GM23338 (cell line): ENCODE results near the gene XRRA1. TPM values are rescaled to one million over a fixed set of nuclear protein-coding genes. Genes with fewer than 3 reads are reported as not detected.

Source experiments
- ATAC-seq: fragments of 200-7000 bp; cut with Tn5 transposase; 3 replicates; pipeline ENCODE4 v1.9.1; 2020
- DNase-seq: peaks from one replicate; pipeline ENCODE4 v3.0.0-alpha.2; 2015; ENCODE audit warnings: low spot score
- H2AFZ ChIP-seq: fragments of 200-600 bp; sonication (generic); 2 replicates; pipeline ENCODE4 v1.8.0; 2016; ENCODE audit warnings: antibody characterized with exemption, mild to moderate bottlenecking, moderate library complexity
- H3F3A ChIP-seq: fragments of 200-600 bp; sonication (generic); replicated peaks from 2 replicates; pipeline ENCODE4 v1.8.0; 2017; ENCODE audit warnings: antibody characterized with exemption, mixed run types, low read depth
- H3K27ac ChIP-seq: fragments of 200-600 bp; sonication (generic); 2 replicates; pipeline ENCODE4 v1.6.1; 2016; ENCODE audit warnings: low read depth
- H3K27me3 ChIP-seq: fragments of 200-600 bp; sonication (generic); 2 replicates; pipeline ENCODE4 v1.8.0; 2016; ENCODE audit warnings: mild to moderate bottlenecking, mixed run types, moderate library complexity; ENCODE audit not compliant: insufficient read depth
- H3K36me3 ChIP-seq: fragments of 200-600 bp; sonication (generic); 2 replicates; pipeline ENCODE4 v1.8.0; 2016; ENCODE audit warnings: mild to moderate bottlenecking; ENCODE audit not compliant: insufficient read depth
- H3K4me1 ChIP-seq: fragments of 200-600 bp; sonication (generic); 2 replicates; pipeline ENCODE4 v1.8.0; 2016; ENCODE audit warnings: mild to moderate bottlenecking, moderate library complexity; ENCODE audit not compliant: insufficient read depth
- H3K4me2 ChIP-seq: fragments of 200-600 bp; sonication (generic); 2 replicates; pipeline ENCODE4 v1.7.1; 2017; ENCODE audit warnings: mixed run types
- H3K4me3 ChIP-seq: fragments of 200-600 bp; sonication (generic); 2 replicates; pipeline ENCODE4 v1.6.1; 2016; ENCODE audit warnings: mixed run types
- H3K79me2 ChIP-seq: fragments of 200-600 bp; sonication (generic); replicated peaks from 2 replicates; pipeline ENCODE4 v1.8.0; 2017; ENCODE audit warnings: mild to moderate bottlenecking; ENCODE audit not compliant: insufficient read depth
- H3K9me2 ChIP-seq: fragments of 200-600 bp; sonication (generic); 2 replicates; pipeline ENCODE4 v1.8.0; 2017; ENCODE audit not compliant: insufficient read depth
- H4K20me1 ChIP-seq: fragments of 200-600 bp; sonication (generic); replicated peaks from 2 replicates; pipeline ENCODE4 v1.8.0; 2017; ENCODE audit warnings: mild to moderate bottlenecking; ENCODE audit not compliant: insufficient read depth
- H3K27ac Mint-ChIP-seq: 2 replicates; pipeline ENCODE4 v1.8.0; 2020; ENCODE audit warnings: inconsistent platforms, mild to moderate bottlenecking, moderate library complexity, mixed read lengths
- H3K27me3 Mint-ChIP-seq: 3 replicates; pipeline ENCODE4 v1.8.0; 2022; ENCODE audit warnings: low read depth, mild to moderate bottlenecking, moderate library complexity, mixed read lengths, inconsistent platforms; ENCODE audit not compliant: insufficient read depth, poor library complexity
- H3K36me3 Mint-ChIP-seq: 3 replicates; pipeline ENCODE4 v1.8.0; 2021; ENCODE audit warnings: low read depth, mild to moderate bottlenecking, inconsistent platforms, moderate library complexity, mixed read lengths
- H3K4me1 Mint-ChIP-seq: 3 replicates; pipeline ENCODE4 v1.8.0; 2020; ENCODE audit warnings: mild to moderate bottlenecking, inconsistent platforms, mixed read lengths
- H3K4me3 Mint-ChIP-seq: 3 replicates; pipeline ENCODE4 v1.8.0; 2021; ENCODE audit warnings: moderate library complexity, mild to moderate bottlenecking, inconsistent platforms, mixed read lengths
- H3K9me3 Mint-ChIP-seq: 3 replicates; pipeline ENCODE4 v1.8.0; 2020; ENCODE audit warnings: moderate library complexity, mild to moderate bottlenecking, inconsistent platforms, mixed read lengths
- CREB1 ChIP-seq: fragments of 250-450 bp; sonication (Bioruptor Pico); IDR thresholded peaks from 2 replicates; pipeline ENCODE4 v1.5.0; 2020; ENCODE audit warnings: low read depth, mild to moderate bottlenecking, moderate library complexity
- EZH2 ChIP-seq: fragments of 200-600 bp; sonication (generic); IDR thresholded peaks from one replicate; pipeline ENCODE4 v1.8.0; 2017; ENCODE audit warnings: antibody characterized with exemption, mild to moderate bottlenecking, low read depth; ENCODE audit not compliant: unreplicated experiment
- JUNB ChIP-seq: IDR thresholded peaks from one replicate; pipeline ENCODE4 v1.6.1; 2016; ENCODE audit warnings: antibody characterized with exemption; ENCODE audit not compliant: unreplicated experiment
- POLR2AphosphoS5 ChIP-seq: IDR thresholded peaks from 2 replicates; pipeline ENCODE4 v1.6.1; 2016; ENCODE audit warnings: antibody characterized with exemption, low read depth
- REST ChIP-seq: IDR thresholded peaks from one replicate; pipeline ENCODE4 v1.6.1; 2018; ENCODE audit warnings: antibody characterized with exemption; ENCODE audit not compliant: unreplicated experiment
- ZNF114 ChIP-seq: fragments of 250-450 bp; sonication (Bioruptor Pico); IDR thresholded peaks from 2 replicates; pipeline ENCODE4 v1.5.0; 2020; ENCODE audit warnings: mild to moderate bottlenecking, moderate library complexity
- ZNF331 ChIP-seq: fragments of 250-450 bp; sonication (Bioruptor Pico); IDR thresholded peaks from 2 replicates; pipeline ENCODE4 v1.5.0; 2020; ENCODE audit warnings: low read depth, mild to moderate bottlenecking, moderate library complexity
- polyA plus RNA-seq: library from polyadenylated mRNA; unstranded; fragments of >200 nt; fragmentation: Nextera tagmentation; extraction: Ambion mirVana; gene quantifications from 2 replicates; pipeline ENCODE4 v1.2.1, GENCODE V29; 2016
- total RNA-seq: library from RNA; depleted of rRNA; stranded (reverse); fragments of >200 nt; shearing (Covaris generic); gene quantifications from 2 replicates; pipeline ENCODE4 v1.2.3, GENCODE V29; 2014
- TF ChIP-seq, protein P1 (sequence below): fragments of 250-450 bp; sonication (Bioruptor Pico); IDR thresholded peaks from 2 replicates; pipeline ENCODE4 v1.5.0; 2020; ENCODE audit warnings: mild to moderate bottlenecking, moderate library complexity

XRRA1 gene
- total and polyA plus RNA-seq, 2 experiments from 2014 or later, result 4.9 to 5.4 TPM

DNA sequence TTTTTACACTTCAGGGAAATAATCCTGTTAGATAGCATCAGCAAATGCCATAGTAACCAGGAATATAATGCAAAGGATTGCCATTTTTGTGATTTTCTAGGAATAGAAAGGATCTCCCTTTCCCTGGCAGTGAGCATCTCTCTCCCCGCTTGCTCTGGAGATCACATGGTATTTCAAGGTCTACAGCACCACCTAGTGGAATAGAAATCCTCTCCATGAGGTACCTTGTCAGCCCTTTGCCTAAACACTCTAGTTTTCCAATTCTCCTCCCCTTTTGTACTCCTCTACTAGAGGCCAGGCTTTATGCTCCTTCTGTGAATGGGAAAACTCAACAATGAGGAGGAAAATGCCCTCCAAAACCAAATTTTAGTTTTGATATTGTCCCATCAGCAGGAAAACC is 78.4 kb downstream of the XRRA1 start (continued):
- TF ChIP-seq, protein P1, sequence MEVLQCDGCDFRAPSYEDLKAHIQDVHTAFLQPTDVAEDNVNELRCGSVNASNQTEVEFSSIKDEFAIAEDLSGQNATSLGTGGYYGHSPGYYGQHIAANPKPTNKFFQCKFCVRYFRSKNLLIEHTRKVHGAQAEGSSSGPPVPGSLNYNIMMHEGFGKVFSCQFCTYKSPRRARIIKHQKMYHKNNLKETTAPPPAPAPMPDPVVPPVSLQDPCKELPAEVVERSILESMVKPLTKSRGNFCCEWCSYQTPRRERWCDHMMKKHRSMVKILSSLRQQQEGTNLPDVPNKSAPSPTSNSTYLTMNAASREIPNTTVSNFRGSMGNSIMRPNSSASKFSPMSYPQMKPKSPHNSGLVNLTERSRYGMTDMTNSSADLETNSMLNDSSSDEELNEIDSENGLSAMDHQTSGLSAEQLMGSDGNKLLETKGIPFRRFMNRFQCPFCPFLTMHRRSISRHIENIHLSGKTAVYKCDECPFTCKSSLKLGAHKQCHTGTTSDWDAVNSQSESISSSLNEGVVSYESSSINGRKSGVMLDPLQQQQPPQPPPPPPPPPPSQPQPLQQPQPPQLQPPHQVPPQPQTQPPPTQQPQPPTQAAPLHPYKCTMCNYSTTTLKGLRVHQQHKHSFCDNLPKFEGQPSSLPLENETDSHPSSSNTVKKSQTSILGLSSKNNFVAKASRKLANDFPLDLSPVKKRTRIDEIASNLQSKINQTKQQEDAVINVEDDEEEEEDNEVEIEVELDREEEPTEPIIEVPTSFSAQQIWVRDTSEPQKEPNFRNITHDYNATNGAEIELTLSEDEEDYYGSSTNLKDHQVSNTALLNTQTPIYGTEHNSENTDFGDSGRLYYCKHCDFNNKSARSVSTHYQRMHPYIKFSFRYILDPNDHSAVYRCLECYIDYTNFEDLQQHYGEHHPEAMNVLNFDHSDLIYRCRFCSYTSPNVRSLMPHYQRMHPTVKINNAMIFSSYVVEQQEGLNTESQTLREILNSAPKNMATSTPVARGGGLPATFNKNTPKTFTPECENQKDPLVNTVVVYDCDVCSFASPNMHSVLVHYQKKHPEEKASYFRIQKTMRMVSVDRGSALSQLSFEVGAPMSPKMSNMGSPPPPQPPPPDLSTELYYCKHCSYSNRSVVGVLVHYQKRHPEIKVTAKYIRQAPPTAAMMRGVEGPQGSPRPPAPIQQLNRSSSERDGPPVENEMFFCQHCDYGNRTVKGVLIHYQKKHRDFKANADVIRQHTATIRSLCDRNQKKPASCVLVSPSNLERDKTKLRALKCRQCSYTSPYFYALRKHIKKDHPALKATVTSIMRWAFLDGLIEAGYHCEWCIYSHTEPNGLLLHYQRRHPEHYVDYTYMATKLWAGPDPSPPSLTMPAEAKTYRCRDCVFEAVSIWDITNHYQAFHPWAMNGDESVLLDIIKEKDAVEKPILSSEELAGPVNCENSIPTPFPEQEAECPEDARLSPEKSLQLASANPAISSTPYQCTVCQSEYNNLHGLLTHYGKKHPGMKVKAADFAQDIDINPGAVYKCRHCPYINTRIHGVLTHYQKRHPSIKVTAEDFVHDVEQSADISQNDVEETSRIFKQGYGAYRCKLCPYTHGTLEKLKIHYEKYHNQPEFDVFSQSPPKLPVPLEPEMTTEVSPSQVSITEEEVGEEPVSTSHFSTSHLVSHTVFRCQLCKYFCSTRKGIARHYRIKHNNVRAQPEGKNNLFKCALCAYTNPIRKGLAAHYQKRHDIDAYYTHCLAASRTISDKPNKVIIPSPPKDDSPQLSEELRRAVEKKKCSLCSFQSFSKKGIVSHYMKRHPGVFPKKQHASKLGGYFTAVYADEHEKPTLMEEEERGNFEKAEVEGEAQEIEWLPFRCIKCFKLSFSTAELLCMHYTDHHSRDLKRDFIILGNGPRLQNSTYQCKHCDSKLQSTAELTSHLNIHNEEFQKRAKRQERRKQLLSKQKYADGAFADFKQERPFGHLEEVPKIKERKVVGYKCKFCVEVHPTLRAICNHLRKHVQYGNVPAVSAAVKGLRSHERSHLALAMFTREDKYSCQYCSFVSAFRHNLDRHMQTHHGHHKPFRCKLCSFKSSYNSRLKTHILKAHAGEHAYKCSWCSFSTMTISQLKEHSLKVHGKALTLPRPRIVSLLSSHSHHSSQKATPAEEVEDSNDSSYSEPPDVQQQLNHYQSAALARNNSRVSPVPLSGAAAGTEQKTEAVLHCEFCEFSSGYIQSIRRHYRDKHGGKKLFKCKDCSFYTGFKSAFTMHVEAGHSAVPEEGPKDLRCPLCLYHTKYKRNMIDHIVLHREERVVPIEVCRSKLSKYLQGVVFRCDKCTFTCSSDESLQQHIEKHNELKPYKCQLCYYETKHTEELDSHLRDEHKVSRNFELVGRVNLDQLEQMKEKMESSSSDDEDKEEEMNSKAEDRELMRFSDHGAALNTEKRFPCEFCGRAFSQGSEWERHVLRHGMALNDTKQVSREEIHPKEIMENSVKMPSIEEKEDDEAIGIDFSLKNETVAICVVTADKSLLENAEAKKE (CRISPR knock-in tag), result no peak
- TF ChIP-seq ZNF114 (CRISPR knock-in tag) (no peak), POLR2AphosphoS5 (no peak), EZH2 (no peak), ZNF331 (no peak)

DNA sequence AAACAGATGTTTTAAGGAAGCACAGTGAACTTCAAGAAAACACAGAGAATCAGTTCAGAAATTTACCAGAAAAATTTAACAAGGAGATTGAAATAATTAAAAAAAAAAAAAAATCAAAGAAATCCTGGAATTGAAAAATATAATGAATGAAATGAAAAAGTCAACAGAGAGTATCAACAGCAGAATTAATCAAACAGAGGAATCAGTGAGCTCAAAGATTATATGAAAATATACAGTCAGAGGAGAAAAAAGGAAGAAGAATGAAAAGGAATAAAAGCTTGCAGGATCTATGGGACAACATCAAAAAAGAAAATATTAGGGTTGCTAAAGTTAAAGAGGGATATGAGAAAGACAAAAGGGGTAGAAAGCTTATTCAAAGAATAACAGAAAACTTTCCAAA is 82.3 kb downstream of the XRRA1 start:
- Mint-ChIP-seq H3K4me1 (no peaks in the 10 kb centered on the region), H3K9me3 (peaks cover 71% of the 10 kb centered on the region), H3K27me3 (peaks cover 4% of the 10 kb centered on the region), H3K36me3 (peaks cover 96% of the 10 kb centered on the region), H3K4me3 (no peak overlapping the region), H3K27ac (no peak overlapping the region)
- peaks cover 24% of the 10 kb centered on the region for H3K36me3 ChIP-seq
- 0 out of 2 replicates have a peak, but pooled peaks cover 8% of the 10 kb centered on the region for H3K9me2 ChIP-seq
- no peaks in the 10 kb centered on the region for H3K79me2 ChIP-seq
- no peak for ATAC-seq
- no peaks in the 10 kb centered on the region for H4K20me1 ChIP-seq
- DNase-seq, result no peak
- H3K4me2 ChIP-seq, result no peak overlapping the region
- TF ChIP-seq CREB1 (CRISPR knock-in tag), result no peak
- no peak for TF ChIP-seq ZNF114 (CRISPR knock-in tag)
- TF ChIP-seq JUNB, result no peak
- TF ChIP-seq REST, result no peak
- no peaks in the 10 kb centered on the region for H3K27me3 ChIP-seq
- H3K4me3 ChIP-seq, result no peak overlapping the region
- no peak overlapping the region for H3K27ac ChIP-seq
- H2AFZ ChIP-seq, result no peak overlapping the region
- no peaks in the 10 kb centered on the region for H3F3A ChIP-seq
- 0 out of 2 replicates have a peak, but pooled peaks cover 11% of the 10 kb centered on the region for H3K4me1 ChIP-seq
